Trophoblast cell (in vitro differentiated cells and primary cell): Measurements from ENCODE around the gene HIF1AN.

ENCODE experiments used
- DNase-seq, 2 donors: peaks; one replicate each; pipeline ENCODE4 v3.0.0-alpha.2; 2016
- H2AFZ ChIP-seq: 2 replicates; pipeline ENCODE4 v1.6.1; 2013; ENCODE audit warnings: low read length, moderate library complexity, mild to moderate bottlenecking; ENCODE audit not compliant: insufficient read depth, poor library complexity
- H2AK5ac ChIP-seq: 2 replicates; pipeline ENCODE4 v1.6.1; 2013; ENCODE audit warnings: mild to moderate bottlenecking, low read length
- H2BK120ac ChIP-seq: 2 replicates; pipeline ENCODE4 v1.6.1; 2013; ENCODE audit warnings: low read length, mild to moderate bottlenecking, moderate library complexity; ENCODE audit not compliant: insufficient read depth, poor library complexity
- H2BK12ac ChIP-seq: 2 replicates; pipeline ENCODE4 v1.6.1; 2013; ENCODE audit warnings: mild to moderate bottlenecking, low read length, moderate library complexity
- H2BK5ac ChIP-seq: 2 replicates; pipeline ENCODE4 v1.6.1; 2013; ENCODE audit warnings: low read length, low read depth, moderate library complexity, mild to moderate bottlenecking; ENCODE audit not compliant: poor library complexity
- H3K14ac ChIP-seq: 2 replicates; pipeline ENCODE4 v1.6.1; 2013; ENCODE audit warnings: mild to moderate bottlenecking, low read length
- H3K18ac ChIP-seq: 2 replicates; pipeline ENCODE4 v1.6.1; 2013; ENCODE audit warnings: mild to moderate bottlenecking, low read length
- H3K23ac ChIP-seq: 2 replicates; pipeline ENCODE4 v1.6.1; 2013; ENCODE audit warnings: low read length
- H3K27ac ChIP-seq: 2 replicates; pipeline ENCODE4 v1.5.1; 2013; ENCODE audit warnings: low read depth, mild to moderate bottlenecking, inconsistent platforms, low read length, moderate library complexity
- H3K27me3 ChIP-seq: 2 replicates; pipeline ENCODE4 v1.6.1; 2013; ENCODE audit warnings: inconsistent platforms, mild to moderate bottlenecking, low read length, moderate library complexity; ENCODE audit not compliant: insufficient read depth
- H3K36me3 ChIP-seq, 2 experiments: 1 replicate in 1 of 2; 2 replicates in 1 of 2; pipeline ENCODE4 v1.6.1; 2013; ENCODE audit warnings: low read length in 2 of 2, mild to moderate bottlenecking in 2 of 2, moderate library complexity in 1 of 2; ENCODE audit not compliant: insufficient read depth in 2 of 2, control insufficient read depth in 1 of 2
- H3K4ac ChIP-seq: 2 replicates; pipeline ENCODE4 v1.6.1; 2013; ENCODE audit warnings: low read depth, mild to moderate bottlenecking, low read length, moderate library complexity
- H3K4me1 ChIP-seq, 2 experiments: 1 replicate in 1 of 2; 2 replicates in 1 of 2; pipeline ENCODE4 v1.6.1; 2013; ENCODE audit warnings: low read length in 2 of 2, mild to moderate bottlenecking in 2 of 2, moderate library complexity in 1 of 2; ENCODE audit not compliant: insufficient read depth in 2 of 2, control insufficient read depth in 1 of 2
- H3K4me2 ChIP-seq: 2 replicates; pipeline ENCODE4 v1.6.1; 2013; ENCODE audit warnings: inconsistent platforms, mild to moderate bottlenecking, low read length, moderate library complexity
- H3K4me3 ChIP-seq: 2 replicates; pipeline ENCODE4 v1.5.1; 2013; ENCODE audit warnings: mild to moderate bottlenecking, low read depth, low read length, inconsistent platforms
- H3K79me1 ChIP-seq: one replicate; pipeline ENCODE4 v1.6.1; 2013; ENCODE audit warnings: low read length
- H3K79me2 ChIP-seq: 2 replicates; pipeline ENCODE4 v1.6.1; 2013; ENCODE audit warnings: low read length, mild to moderate bottlenecking; ENCODE audit not compliant: control insufficient read depth, insufficient read depth, poor library complexity
- H3K9ac ChIP-seq: 2 replicates; pipeline ENCODE4 v1.6.1; 2013; ENCODE audit warnings: mild to moderate bottlenecking, low read length
- H3K9me3 ChIP-seq: 2 replicates; pipeline ENCODE4 v1.6.1; 2013; ENCODE audit warnings: low read depth, mild to moderate bottlenecking, control low read depth, inconsistent platforms, low read length; ENCODE audit not compliant: insufficient read depth
- H4K12ac ChIP-seq: 2 replicates; pipeline ENCODE4 v1.6.1; 2013; ENCODE audit warnings: low read depth, mild to moderate bottlenecking, low read length, moderate library complexity
- H4K8ac ChIP-seq: 2 replicates; pipeline ENCODE4 v1.6.1; 2013; ENCODE audit warnings: low read depth, mild to moderate bottlenecking, low read length, moderate library complexity
- H4K91ac ChIP-seq: one replicate; pipeline ENCODE4 v1.6.1; 2013; ENCODE audit warnings: low read depth, mild to moderate bottlenecking, low read length, moderate library complexity
- WGBS: extraction: QIAGEN DNeasy Blood & Tissue Kit; methylation state at CpG from one replicate; pipeline ENCODE4 v1.1.7; 2013; ENCODE audit warnings: missing lambda C conversion rate; ENCODE audit not compliant: insufficient read length, insufficient coverage; ENCODE audit errors: extremely low coverage; 5-methylcytosine and 5-hydroxymethylcytosine counted together

HIF1AN gene

DNA sequence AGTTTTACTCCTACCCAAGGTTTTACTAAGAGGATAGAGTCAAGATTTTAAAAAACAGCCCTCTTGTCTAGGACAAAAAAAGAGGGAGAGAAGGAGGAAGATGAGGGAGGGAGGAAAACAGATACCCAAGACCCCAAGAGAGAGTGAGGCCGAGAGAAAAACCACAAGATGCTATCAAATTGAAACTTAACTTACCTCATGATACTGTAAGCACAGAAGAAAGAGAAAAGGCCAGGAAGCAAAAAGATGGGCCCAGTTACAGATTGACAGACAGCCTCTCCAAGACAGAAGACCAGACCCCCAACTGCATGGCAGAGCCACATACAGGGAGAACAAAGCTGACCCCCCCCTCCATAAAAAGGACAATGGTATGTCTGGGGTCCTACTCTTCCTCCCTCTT, 27.5 kb upstream of the HIF1AN start:
- Histone ChIP-seq H3K79me1 (peaks cover 6% of the 10 kb centered on the region), H3K23ac (no peak overlapping the region), H3K27ac (peak overlapping the region; percentile 82), H2AK5ac (no peak overlapping the region), H3K27me3 (no peaks in the 10 kb centered on the region), H4K8ac (no peak overlapping the region), H3K36me3 (peaks cover 0 to 6% of the 10 kb centered on the region in 2 experiments), H4K12ac (no peak overlapping the region), H3K18ac (no peak overlapping the region), H3K9me3 (no peaks in the 10 kb centered on the region), H3K79me2 (no peaks in the 10 kb centered on the region), H2BK12ac (peak overlapping the region; percentile 9), H2BK120ac (peak overlapping the region; percentile 2), H2BK5ac (peak overlapping the region; percentile 5), H3K4me2 (no peak overlapping the region), H3K9ac (no peak overlapping the region), H3K4me3 (no peak overlapping the region), H4K91ac (peak overlapping the region; percentile 5), H3K4me1 (peaks cover 24% of the 10 kb centered on the region in 2 experiments), H3K4ac (no peak overlapping the region), H3K14ac (no peak overlapping the region), H2AFZ (no peak overlapping the region)
- no peak for DNase-seq
- WGBS: no CpG with 5 or more reads among the region's 1 CpG

- H3K9me3 ChIP-seq: no peaks in the 10 kb centered on the region
- peaks cover 24% of the 10 kb centered on the region in 2 experiments for H3K4me1 ChIP-seq
- peak overlapping the region; percentile 55 for H3K4me2 ChIP-seq
- H3K9ac ChIP-seq: no peak overlapping the region
- H3K27ac ChIP-seq: peak overlapping the region; percentile 82
- no peaks in the 10 kb centered on the region for H3K79me2 ChIP-seq
- H4K12ac ChIP-seq: no peak overlapping the region
- no peak overlapping the region for H2AFZ ChIP-seq
- no CpG with 5 or more reads among the region's 3 CpGs for WGBS
- peak in 1 of 2 donors; percentile 83 for DNase-seq
- peak overlapping the region; percentile 5 for H2BK5ac ChIP-seq
- peak overlapping the region; percentile 9 for H2BK12ac ChIP-seq
- no peak overlapping the region for H3K23ac ChIP-seq
- no peak overlapping the region for H3K4me3 ChIP-seq
- peak overlapping the region; percentile 10 for H2BK120ac ChIP-seq
- H2AK5ac ChIP-seq: no peak overlapping the region
- H3K27me3 ChIP-seq: no peaks in the 10 kb centered on the region
- H3K36me3 ChIP-seq: peaks cover 0 to 6% of the 10 kb centered on the region in 2 experiments
- no peak overlapping the region for H3K14ac ChIP-seq
- H4K8ac ChIP-seq: no peak overlapping the region
- peak overlapping the region; percentile 34 for H4K91ac ChIP-seq
- H3K79me1 ChIP-seq: peaks cover 6% of the 10 kb centered on the region
- no peak overlapping the region for H3K18ac ChIP-seq
- H3K4ac ChIP-seq: no peak overlapping the region
These were observed 27.0 kb upstream of the HIF1AN start for GRCh38 chr10:100508691-100509150.

- no peak overlapping the region for H4K12ac ChIP-seq
- peak overlapping the region; percentile 79 for H3K27ac ChIP-seq
- H2AK5ac ChIP-seq: no peak overlapping the region
- no peaks in the 10 kb centered on the region for H3K79me2 ChIP-seq
- H2BK5ac ChIP-seq: no peak overlapping the region
- H3K4me2 ChIP-seq: peak overlapping the region; percentile 55
- H4K8ac ChIP-seq: no peak overlapping the region
- H3K4me3 ChIP-seq: no peak overlapping the region
- H3K9ac ChIP-seq: no peak overlapping the region
- H2BK120ac ChIP-seq: no peak overlapping the region
- no peaks in the 10 kb centered on the region for H3K27me3 ChIP-seq
- no peak overlapping the region for H3K14ac ChIP-seq
- peaks cover 0 to 6% of the 10 kb centered on the region in 2 experiments for H3K36me3 ChIP-seq
- H3K4me1 ChIP-seq: peaks cover 24% of the 10 kb centered on the region in 2 experiments
- peak overlapping the region; percentile 34 for H4K91ac ChIP-seq
- no peak overlapping the region for H3K23ac ChIP-seq
- no peak overlapping the region for H2BK12ac ChIP-seq
- H3K9me3 ChIP-seq: no peaks in the 10 kb centered on the region
- H3K79me1 ChIP-seq: peaks cover 6% of the 10 kb centered on the region
- no peak overlapping the region for H3K4ac ChIP-seq
- no peak overlapping the region for H2AFZ ChIP-seq
- DNase-seq: no peak
- H3K18ac ChIP-seq: no peak overlapping the region
- no CpG with 5 or more reads among the region's 8 CpGs for WGBS
These were observed 26.4 kb upstream of the HIF1AN start for GRCh38 chr10:100509241-100509840.

- no peak overlapping the region for H3K27ac ChIP-seq
- WGBS: no CpG with 5 or more reads among the region's 7 CpGs
These were observed 25.0 kb upstream of the HIF1AN start for GRCh38 chr10:100510533-100511308.

More at GRCh38 chr10:100510533-100511308, 25.0 kb upstream of the HIF1AN start:
- Histone ChIP-seq H4K91ac (peak overlapping the region; percentile 55), H3K27me3 (no peaks in the 10 kb centered on the region), H3K23ac (no peak overlapping the region), H2BK12ac (peak overlapping the region; percentile 47), H3K4me1 (peaks cover 24% of the 10 kb centered on the region in 2 experiments), H3K18ac (no peak overlapping the region), H3K4me3 (no peak overlapping the region), H4K8ac (no peak overlapping the region), H4K12ac (no peak overlapping the region), H3K36me3 (peaks cover 0 to 6% of the 10 kb centered on the region in 2 experiments), H2AFZ (no peak overlapping the region), H3K14ac (no peak overlapping the region), H3K79me2 (no peaks in the 10 kb centered on the region), H2BK5ac (peak overlapping the region; percentile 68), H3K4me2 (no peak overlapping the region), H3K4ac (no peak overlapping the region), H3K9ac (no peak overlapping the region), H2AK5ac (peak overlapping the region; percentile 61), H3K9me3 (no peaks in the 10 kb centered on the region), H3K79me1 (peaks cover 6% of the 10 kb centered on the region), H2BK120ac (peak overlapping the region; percentile 10)
- peak in 1 of 2 donors; percentile 54 for DNase-seq
